Activated CD4-positive, alpha-beta T cell treated with anti-CD3 and anti-CD28 coated beads for 1 hour (primary cell): Measurements from ENCODE around the gene PLXNB1.
"Not testable (repeated sequence)": the region's sequence is repeated elsewhere in the genome, so short reads cannot be mapped to it uniquely, and the experiment has no call there.

Experiments used
- DNase-seq: peaks from one replicate; pipeline ENCODE4 v3.0.0-alpha.2; 2020

PLXNB1 gene, protein sequence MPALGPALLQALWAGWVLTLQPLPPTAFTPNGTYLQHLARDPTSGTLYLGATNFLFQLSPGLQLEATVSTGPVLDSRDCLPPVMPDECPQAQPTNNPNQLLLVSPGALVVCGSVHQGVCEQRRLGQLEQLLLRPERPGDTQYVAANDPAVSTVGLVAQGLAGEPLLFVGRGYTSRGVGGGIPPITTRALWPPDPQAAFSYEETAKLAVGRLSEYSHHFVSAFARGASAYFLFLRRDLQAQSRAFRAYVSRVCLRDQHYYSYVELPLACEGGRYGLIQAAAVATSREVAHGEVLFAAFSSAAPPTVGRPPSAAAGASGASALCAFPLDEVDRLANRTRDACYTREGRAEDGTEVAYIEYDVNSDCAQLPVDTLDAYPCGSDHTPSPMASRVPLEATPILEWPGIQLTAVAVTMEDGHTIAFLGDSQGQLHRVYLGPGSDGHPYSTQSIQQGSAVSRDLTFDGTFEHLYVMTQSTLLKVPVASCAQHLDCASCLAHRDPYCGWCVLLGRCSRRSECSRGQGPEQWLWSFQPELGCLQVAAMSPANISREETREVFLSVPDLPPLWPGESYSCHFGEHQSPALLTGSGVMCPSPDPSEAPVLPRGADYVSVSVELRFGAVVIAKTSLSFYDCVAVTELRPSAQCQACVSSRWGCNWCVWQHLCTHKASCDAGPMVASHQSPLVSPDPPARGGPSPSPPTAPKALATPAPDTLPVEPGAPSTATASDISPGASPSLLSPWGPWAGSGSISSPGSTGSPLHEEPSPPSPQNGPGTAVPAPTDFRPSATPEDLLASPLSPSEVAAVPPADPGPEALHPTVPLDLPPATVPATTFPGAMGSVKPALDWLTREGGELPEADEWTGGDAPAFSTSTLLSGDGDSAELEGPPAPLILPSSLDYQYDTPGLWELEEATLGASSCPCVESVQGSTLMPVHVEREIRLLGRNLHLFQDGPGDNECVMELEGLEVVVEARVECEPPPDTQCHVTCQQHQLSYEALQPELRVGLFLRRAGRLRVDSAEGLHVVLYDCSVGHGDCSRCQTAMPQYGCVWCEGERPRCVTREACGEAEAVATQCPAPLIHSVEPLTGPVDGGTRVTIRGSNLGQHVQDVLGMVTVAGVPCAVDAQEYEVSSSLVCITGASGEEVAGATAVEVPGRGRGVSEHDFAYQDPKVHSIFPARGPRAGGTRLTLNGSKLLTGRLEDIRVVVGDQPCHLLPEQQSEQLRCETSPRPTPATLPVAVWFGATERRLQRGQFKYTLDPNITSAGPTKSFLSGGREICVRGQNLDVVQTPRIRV (N-terminal part only)

DNA sequence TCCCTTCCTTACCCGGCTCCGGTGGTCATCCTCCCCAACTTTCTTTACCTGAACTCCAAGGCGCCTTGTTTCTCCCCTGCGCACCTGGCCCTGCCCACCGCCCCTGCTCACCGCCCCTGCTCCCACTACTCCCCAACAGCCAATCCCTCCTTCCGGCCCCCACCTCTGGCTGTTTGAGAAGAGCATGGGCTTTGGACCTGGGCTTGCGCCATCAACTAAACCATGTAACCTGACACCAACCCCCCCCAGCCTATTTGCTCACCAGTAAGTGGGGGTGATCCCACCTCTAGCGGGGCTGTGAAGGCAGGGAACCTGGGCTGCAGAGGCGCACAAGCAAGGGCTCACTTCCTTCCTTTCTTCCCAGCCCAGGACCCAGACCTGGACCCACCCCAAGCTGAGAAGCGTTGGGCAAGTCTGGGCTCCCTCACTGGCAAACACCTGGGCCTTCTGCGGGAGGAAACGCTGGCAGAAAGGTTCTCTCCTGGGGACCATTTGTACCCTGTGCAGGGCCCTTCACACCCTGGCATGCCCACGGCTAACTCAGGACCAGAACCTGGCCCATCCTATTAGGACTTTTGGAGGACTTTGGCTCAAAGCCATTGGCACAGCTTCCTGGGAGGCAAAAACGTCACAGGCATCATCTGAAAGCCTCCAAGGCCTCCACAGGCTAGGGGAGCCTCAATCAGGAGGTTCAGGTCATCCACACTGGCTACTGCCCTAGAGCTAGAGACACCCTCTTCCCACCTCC, at the start of gene PLXNB1:
TSS of gene PLXNB1 (minus strand) at position 127 of the 748 bp plus-strand sequence. CDS start 5,475 bp downstream, outside the sequence.
- no peak for DNase-seq

DNA sequence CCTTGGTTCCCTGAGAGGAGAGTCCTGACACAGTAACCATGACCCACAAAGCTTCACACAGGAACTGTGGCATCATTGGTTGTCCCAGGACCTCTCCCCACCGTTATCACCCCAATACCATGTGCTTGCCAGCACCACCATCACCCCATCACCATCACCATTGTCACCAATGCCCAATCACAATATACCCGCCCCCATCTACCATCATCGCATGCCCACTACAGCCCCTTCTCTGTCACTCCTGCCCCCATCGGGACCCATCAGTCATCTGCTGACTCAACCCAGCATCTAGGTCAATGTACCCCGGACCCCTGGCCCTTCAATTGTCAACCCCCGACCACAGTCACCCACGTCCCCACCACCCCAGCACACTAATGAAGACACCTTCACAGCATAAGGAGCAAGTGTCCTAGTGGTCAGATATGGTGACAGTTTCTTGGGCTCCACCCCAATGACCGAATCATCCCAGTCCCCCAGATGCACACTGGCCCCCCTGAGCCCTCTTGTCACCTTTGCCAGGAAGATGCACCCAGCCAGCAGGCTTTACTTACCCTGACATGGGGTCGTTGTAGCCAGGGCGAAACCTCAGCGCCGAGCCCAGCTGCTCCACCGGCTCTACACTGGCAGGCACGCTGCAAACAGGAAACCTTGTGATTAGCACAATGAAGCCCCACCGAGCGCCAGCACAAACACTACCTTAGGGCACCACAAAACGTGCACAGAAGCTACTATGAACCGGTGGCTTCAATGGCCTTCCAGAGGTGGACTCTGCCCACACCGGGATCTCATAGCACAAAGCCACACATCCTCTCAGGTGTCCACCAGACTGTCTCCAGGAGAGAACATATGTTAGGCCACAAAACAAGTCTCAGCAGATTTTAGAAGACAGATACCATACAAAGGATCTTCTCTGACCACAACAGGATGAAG, 49.0 kb upstream of the PLXNB1 start:
- peak; percentile 49 for DNase-seq

DNA sequence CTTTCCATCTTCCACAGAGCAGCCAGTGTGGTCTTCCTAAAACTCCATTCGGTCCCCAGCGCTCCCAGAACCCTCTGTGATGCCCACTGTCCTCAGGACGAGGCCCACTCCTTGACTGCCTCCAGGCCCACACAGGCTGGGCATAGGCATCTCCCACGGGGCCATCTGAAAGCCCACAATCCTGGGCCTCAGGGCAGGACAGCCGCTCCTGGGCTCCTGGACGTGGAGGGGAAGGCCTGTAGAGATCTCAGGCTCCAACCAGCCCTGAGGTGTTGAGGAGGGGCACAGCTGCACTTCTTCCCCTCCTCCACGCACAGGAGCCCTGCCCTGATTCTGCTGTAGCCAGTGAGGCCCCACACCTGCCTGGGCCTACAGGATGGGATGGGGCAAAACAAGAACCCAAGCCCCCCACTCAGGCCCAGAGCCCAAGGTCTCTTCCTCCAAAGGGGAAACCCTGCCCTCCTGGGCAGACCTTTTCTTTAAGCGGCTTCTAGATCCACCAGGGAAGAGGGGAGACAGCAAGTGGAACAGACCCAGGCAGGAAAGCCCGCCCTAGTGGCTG, 48.2 kb upstream of the PLXNB1 start:
- no peak for DNase-seq

DNA sequence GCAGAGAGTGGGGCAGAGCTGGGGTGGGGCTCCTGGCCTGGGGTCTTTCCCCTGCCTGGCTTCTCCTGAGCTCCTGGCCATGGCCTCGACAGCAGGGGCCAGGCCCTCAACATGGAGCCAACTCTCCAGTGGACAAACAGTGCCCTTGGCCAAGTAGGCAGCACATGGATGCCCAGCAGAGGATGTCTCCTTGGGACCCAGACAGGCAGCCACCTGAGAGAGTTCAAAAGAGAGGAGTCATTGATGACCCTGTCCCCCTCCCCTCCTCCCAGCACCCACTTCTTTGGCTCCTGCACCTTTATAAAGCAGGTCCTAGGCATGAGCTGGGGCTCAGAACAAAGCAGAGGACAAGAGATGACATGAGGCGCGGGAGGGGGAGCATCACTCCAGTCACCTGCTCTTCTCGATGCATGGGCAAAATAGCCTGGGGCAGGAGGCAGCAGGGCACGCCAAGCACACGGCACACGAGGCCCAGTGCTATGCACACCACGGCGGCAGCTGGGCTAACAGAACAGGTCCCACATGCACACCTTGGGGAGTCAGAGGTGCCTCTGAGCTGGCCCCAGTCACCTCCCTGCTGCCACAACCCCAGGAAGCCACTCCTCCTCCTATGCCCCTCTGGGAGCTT, 46.7 kb upstream of the PLXNB1 start:
- no peak for DNase-seq

DNA sequence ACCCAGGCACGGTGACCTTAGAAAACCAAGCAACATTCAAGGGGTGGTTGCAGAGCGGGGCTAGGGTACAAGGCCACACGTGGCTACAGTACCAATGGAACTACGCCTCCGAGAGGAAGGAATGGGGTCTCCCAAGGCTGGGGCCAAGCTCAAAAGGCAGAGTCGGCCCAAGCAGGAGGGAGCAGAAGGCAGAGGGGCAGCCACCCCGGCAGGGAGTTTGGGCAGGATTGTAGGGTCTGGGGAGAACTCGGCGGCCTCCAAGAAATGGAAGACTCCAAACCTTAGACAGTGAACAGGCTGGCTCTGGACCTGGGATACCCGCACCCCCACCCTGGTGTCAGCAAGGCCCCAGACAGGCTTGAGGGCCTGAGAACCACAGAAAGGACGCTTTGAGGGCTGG, 45.3 kb upstream of the PLXNB1 start:
- no peak for DNase-seq

DNA sequence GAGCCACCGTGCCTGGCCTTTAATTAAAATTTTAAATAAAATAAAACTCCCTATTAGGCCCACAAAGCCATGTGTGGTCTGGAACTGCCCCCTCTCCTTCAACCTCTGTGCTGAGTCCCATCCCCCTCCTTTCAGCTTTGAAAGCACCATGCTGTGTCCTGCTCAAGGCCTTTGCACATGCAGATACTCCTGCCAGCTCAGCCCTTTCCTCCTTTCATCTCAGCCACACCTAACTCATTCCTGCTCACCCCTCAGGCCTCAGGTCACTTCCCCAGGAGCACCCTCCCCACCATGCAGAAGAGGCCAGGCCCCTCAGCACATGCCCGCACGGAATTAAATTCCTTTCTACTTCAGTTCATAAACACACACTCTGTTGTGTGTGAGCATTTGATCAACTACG, 44.7 kb upstream of the PLXNB1 start:
- no peak for DNase-seq

DNA sequence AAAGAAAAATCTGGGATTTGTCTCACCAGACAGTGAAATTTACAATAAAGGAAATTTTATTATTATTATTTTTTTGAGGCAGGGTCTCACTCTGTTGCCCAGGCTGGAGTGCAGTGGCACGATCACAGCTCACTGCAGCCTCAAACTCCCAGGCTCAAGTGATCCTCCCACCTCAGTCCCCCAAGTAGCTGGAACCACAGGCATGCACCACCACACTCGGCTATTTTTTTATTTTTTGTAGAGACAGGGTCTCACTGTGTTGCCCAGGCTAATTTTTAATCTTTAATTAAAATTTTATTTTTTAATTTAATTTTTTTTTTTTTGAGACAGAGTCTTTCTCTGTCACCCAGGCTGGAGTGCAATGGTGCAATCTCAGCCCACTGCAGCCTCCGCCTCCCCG, 44.1 kb upstream of the PLXNB1 start:
- not testable (repeated sequence) for DNase-seq

DNA sequence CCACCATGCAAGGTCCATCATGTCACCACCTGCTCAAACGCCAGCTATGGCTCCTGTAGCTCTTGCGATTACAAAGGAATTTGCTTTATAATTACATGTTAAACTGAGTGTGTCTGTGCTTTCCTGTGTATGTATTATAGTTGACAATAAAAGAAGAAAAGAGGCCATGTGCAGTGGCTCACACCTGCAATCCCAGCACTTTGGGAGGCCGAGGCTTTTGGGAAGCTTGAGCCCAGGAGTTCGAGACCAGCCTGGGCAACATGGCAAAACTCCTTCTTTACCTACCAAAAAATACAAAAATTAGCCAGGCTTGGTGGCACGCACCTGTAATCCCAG, 43.7 kb upstream of the PLXNB1 start:
- DNase-seq, result no peak

DNA sequence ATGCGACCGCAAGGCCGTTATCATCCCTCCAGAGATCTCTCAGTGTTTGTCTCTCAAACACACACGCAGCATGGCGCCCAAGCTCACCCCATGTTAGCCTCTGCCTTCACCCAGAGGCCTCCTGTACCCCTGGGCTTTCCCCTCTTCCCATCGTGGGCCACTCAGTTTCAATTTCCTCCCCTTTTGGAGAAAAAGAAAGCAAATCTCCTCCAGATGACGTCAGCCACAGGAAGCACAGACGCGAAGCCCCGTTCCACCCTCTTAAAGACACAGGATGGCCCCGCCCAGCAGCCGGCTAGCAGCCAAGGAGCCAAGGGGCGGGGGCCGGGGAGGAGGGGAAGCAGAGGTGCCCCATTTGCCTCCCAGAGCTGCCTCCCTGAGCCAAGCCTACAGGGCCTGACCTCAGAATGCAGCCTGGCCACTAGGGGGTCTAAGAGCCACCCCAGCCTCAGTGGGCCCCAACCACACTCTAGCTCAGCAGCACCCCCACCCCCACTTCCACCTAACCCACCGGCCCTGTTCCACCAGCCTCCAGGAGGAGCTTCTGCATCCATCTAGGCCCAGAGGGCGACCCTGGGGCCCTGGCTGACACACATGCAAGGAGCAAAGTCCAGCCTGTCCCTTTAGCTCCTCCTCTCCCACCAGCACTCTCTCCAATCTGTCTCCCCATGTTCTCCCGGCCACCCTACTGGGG, 43.2 kb upstream of the PLXNB1 start:
- DNase-seq, result peak; percentile 93

DNA sequence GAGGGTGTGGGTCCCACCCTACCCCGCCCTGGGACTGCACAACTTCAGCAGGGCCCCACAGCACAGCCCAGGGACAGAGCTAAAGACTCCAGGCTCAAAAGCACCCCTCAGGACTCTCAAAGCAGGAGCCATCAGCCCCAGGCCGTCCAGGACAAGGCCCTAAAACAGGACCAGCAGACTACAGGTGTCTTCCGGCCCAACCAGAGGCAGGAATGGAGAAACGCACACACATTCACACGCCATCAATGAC, 42.7 kb upstream of the PLXNB1 start:
- DNase-seq, result no peak

DNA sequence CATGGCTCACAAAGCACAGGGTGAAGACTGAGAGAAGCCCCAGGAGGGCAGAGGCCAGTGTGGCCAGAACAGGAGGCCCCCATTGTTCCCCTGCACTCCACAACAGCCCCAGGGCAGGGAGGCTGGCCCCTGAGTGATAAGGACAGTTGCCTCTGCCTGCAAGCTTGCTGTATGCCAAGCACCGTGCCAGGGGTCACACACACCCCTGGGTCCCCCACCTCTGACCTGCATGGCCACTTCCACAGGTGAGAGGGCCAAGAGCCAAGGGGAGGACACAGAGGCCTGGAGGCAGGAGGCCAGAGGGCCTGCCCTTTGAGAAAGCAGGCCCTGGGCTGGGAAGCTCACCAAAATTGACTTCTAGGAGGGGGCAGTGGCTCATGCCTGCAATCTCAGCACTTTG, 40.4 kb upstream of the PLXNB1 start:
- no peak for DNase-seq

DNA sequence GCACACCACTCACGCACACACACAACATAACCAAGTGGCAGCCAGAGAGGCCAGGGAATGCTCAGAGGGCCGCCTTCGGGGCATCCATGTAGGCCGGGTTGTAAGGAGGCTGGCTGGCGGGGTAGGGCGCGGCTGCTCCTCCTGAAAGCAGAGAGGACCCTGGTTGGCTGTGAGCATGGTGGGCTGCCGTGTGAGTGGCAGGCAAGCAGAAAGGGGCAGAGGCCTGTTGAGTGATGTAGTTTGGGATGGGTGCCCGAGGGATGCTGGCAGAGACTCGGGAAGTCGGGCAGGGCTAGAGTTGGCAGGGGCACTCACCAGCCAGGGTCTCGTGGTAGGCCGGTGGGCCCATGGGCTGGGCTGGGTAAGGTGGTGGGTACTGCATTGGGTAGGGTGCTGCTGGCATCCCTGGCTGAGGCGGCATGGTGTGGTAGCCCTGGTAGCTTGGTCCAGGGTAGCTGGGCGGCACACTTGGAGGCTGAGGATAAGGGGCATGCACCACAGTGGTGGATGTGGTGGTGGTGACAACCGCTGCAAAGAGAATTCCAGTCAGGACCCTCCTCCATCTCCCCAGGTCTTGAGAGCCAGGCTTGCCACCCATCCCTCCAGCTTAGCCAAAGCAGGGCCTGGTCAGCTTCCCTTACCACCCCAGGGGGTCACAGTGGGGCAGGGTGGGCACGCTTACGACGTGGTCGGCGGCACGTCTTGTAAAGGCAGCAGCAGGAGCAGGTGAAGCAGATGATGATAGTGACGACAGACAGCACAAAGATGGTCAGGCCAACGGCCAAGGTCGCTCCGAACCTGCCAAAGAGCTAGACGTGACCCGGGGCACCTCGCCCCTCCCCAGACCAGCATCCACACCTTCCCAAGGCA, 39.4 kb upstream of the PLXNB1 start:
- no peak for DNase-seq

DNA sequence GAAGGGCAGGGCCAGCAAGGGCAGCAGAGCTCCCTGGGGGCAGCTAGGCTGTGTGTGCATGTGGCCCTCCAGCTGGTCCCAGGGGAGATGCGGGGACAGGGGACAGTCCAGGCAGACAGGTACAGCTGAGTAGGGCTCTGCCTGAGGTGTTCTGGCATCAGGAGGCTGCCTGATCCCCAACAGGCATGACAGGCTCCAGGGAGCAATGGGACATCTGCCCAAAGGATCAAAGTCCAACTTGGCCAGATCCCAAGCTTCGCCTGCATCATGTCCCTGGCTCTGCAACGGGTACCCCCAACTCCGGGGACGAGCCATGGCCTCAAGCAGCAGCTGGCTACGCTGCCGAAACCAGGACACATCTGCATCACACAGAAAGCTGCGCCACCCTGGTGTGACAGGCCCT, 38.4 kb upstream of the PLXNB1 start:
- DNase-seq, result no peak

DNA sequence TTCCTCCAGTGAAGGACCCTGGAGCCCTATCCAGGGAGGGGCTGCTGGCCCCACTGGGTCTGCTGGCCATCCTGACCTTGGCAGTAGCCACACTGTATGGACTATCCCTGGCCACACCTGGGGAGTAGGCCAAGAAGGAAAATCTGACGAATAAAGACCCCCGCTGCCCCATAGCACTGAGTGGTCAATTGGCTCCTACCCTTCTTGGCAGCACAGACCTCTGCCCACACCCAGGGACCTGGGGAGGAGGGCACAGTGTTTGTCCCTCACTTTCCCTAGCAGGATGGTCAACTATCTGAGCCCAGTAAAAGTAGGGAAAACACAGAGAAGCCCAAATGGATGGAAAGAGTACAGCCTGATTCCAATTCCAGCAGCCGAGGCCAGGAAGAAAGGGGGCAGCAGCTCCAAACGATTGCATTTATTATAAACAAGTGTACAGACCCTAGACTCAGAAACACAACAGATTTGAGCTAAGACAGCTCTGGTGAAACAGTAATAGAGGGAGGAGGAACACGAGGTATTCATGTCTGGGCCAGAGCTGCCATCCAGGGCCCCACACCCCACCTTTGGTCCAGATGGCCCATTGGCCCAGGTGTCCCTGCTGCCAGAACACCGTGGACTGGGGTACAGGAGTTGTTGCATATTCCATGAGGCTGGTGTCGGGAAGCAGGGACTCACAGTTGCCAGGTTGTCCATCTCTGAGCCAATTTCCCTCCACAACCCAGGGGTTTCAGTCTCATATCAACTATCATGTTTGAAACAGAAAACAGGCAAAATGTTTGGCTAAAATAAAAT, 37.8 kb upstream of the PLXNB1 start:
- DNase-seq, result no peak

DNA sequence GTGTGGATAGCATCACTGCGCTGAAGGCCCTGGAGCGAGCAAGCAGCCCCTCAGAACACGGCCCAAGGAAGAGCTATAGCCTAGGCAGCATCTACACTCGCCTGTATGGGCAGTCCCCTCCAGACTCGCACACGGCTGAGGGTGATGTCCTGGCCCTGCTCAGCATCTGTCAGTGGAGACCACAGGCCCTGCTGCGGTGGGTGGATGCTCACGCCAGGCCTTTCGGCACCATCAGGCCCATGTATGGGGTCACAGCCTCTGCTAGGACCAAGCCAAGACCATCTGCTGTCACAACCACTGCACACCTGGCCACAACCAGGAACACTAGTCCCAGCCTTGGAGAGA, 37.2 kb upstream of the PLXNB1 start:
- no peak for DNase-seq

DNA sequence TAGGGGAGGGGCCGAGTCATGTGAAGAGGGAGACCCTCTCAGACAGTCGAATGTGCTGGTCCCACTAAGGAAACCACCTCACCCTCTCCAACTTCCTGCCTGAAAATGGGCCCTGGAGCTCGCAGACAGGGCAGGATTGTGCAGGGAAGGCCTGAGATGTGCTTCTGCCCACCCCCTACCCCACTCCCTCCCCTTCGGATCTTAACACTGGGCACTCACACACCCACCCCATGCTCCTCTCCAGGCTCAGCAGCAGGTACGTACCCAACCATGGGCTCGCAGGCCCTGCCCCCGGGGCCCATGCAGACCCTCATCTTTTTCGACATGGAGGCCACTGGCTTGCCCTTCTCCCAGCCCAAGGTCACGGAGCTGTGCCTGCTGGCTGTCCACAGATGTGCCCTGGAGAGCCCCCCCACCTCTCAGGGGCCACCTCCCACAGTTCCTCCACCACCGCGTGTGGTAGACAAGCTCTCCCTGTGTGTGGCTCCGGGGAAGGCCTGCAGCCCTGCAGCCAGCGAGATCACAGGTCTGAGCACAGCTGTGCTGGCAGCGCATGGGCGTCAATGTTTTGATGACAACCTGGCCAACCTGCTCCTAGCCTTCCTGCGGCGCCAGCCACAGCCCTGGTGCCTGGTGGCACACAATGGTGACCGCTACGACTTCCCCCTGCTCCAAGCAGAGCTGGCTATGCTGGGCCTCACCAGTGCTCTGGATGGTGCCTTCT, 36.7 kb upstream of the PLXNB1 start:
- DNase-seq, result no peak

DNA sequence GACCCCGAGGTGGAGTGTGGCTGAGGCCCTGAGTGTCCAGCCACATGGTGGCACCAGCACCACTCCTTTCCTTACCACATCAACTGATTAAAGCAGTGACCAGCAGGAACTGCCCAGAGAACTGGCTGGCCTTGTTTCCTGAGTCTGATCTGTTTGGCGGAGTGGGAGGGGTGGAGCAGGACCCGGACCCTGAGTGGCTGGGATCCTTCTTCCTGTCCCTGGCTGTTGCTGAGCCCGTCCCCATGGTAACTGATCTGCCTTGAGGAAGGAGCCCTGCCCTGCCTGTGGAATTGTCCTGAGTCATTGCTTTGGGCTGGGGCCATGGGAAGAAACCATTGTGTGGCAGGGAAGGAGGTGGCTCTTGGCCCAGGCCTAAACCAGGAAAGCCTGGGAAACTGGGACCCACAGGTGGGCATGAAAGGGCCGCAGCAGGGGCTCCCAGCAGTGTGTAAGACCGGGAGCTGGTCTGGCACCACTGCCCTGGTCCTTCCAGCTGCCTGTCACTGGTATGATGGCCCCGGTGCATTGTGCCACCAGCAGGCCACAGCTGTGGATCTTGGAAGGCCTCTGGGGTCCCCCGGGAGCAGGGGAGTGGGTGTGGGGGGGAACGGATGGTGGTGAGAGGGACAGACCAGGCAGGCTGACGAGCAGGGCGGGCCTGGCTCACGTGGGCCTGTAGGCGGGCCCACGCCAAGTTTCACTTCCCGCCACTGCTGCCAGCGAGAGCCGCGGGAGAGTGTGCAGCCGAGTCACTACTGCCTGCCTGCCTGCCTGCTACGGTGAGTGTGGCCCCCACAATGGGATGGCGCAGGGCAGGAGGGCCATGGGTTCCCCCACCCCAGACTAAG, 35.9 kb upstream of the PLXNB1 start:
- peak; percentile 80 for DNase-seq
